ENCODE measurements around the gene CHAMP1. TPM values are rescaled to one million over a fixed set of nuclear protein-coding genes. Genes with fewer than 3 reads are reported as not detected.
A peak's percentile ranks its signal among the peaks of the same experiment; 100 is the strongest.

Gene CHAMP1
- 10 to 100 TPM in 5 of 6 donors, 1 to 10 TPM in 1; 5.6 to 26.3 (median 17.7) TPM for polyA plus RNA-seq (ENCODE audit: low read depth in 6 of 6)

- peak; percentile 88 for DNase-seq
- peak within 1 kb of the TSS; percentile 87 to 97 (median 92) for H3K27ac Mint-ChIP-seq
- peak; percentile 81 to 86 for ATAC-seq (ENCODE audit: low read depth in 2 of 2)
- peak within 1 kb of the TSS; percentile 81 to 95 (median 91) for H3K4me3 Mint-ChIP-seq
- no peaks in the 10 kb centered on the region for H3K9me3 Mint-ChIP-seq
- H3K27me3 Mint-ChIP-seq = no peaks in the 10 kb centered on the region
- H3K36me3 Mint-ChIP-seq = no peaks in the 10 kb centered on the region
- H3K4me1 Mint-ChIP-seq = peaks cover 28 to 44% (median 41%) of the 10 kb centered on the region in 3 donors
Measured at GRCh38 chr13:114314074-114314912, at the start of gene CHAMP1. CHAMP1 (plus strand) TSS chr13:114314503; CDS start chr13:114323843, 9,340 bp downstream.

- no peak for ATAC-seq (ENCODE audit: low read depth in 2 of 2)
- no peak overlapping the region for H3K4me3 Mint-ChIP-seq
- no peaks in the 10 kb centered on the region for H3K27me3 Mint-ChIP-seq
- H3K4me1 Mint-ChIP-seq = peaks cover 33 to 51% (median 39%) of the 10 kb centered on the region in 3 donors
- H3K9me3 Mint-ChIP-seq = peaks cover 0 to 3% (median 0%) of the 10 kb centered on the region in 7 donors
- DNase-seq = no peak
- peak overlapping the region in 2 of 6 donors; percentile 47 to 58 for H3K27ac Mint-ChIP-seq
- peaks cover 13 to 31% of the 10 kb centered on the region in 2 donors for H3K36me3 Mint-ChIP-seq
Measured at GRCh38 chr13:114264886-114265611, 49.3 kb upstream of the CHAMP1 start.

GRCh38 chr13:114266241-114266640, 48.1 kb upstream of the CHAMP1 start:
- DNase-seq (no peak), ATAC-seq (ENCODE audit: low read depth in 2 of 2) (no peak)
- H3K27me3 Mint-ChIP-seq = no peaks in the 10 kb centered on the region
- H3K36me3 Mint-ChIP-seq = peaks cover 9 to 22% of the 10 kb centered on the region in 2 donors
- H3K9me3 Mint-ChIP-seq = peaks cover 0 to 3% (median 0%) of the 10 kb centered on the region in 7 donors
- peak overlapping the region in 3 of 6 donors; percentile 29 to 88 (median 36) for H3K27ac Mint-ChIP-seq
- H3K4me3 Mint-ChIP-seq = no peak overlapping the region
- peaks cover 21 to 39% (median 27%) of the 10 kb centered on the region in 3 donors for H3K4me1 Mint-ChIP-seq

GRCh38 chr13:114268344-114269280, 45.7 kb upstream of the CHAMP1 start:
- Mint-ChIP-seq H3K4me1 (peaks cover 8 to 15% (median 13%) of the 10 kb centered on the region in 3 donors), H3K27me3 (no peaks in the 10 kb centered on the region), H3K4me3 (peak overlapping the region in 1 of 8 donors; percentile 41), H3K36me3 (peaks cover 20 to 24% of the 10 kb centered on the region in 2 donors), H3K27ac (peak overlapping the region in 4 of 6 donors; percentile 59 to 88 (median 66)), H3K9me3 (peaks cover 0 to 3% (median 0%) of the 10 kb centered on the region in 7 donors)
- DNase-seq (no peak), ATAC-seq (ENCODE audit: low read depth in 2 of 2) (peak in 1 of 2 donors; percentile 20)

- peaks cover 0 to 3% (median 0%) of the 10 kb centered on the region in 7 donors for H3K9me3 Mint-ChIP-seq
- DNase-seq = no peak
- peaks cover 5 to 10% (median 8%) of the 10 kb centered on the region in 3 donors for H3K4me1 Mint-ChIP-seq
- H3K4me3 Mint-ChIP-seq = no peak overlapping the region
- H3K27ac Mint-ChIP-seq = peak overlapping the region in 2 of 6 donors; percentile 59 to 67
- H3K27me3 Mint-ChIP-seq = no peaks in the 10 kb centered on the region
- peaks cover 20 to 24% of the 10 kb centered on the region in 2 donors for H3K36me3 Mint-ChIP-seq
- no peak for ATAC-seq (ENCODE audit: low read depth in 2 of 2)
Measured at GRCh38 chr13:114269281-114269770, 45.0 kb upstream of the CHAMP1 start.

GRCh38 chr13:114272977-114273376, 41.3 kb upstream of the CHAMP1 start:
- Mint-ChIP-seq H3K9me3 (peaks cover 0 to 3% (median 0%) of the 10 kb centered on the region in 7 donors), H3K27ac (no peak overlapping the region), H3K27me3 (no peaks in the 10 kb centered on the region), H3K4me1 (peaks cover 4 to 8% (median 7%) of the 10 kb centered on the region in 3 donors), H3K36me3 (peaks cover 16 to 23% of the 10 kb centered on the region in 2 donors), H3K4me3 (no peak overlapping the region)
- no peak for ATAC-seq (ENCODE audit: low read depth in 2 of 2)
- no peak for DNase-seq

- no peak for DNase-seq
- peaks cover 11 to 13% of the 10 kb centered on the region in 2 donors for H3K36me3 Mint-ChIP-seq
- H3K4me3 Mint-ChIP-seq = no peak overlapping the region
- H3K9me3 Mint-ChIP-seq = no peaks in the 10 kb centered on the region
- H3K27me3 Mint-ChIP-seq = no peaks in the 10 kb centered on the region
- ATAC-seq (ENCODE audit: low read depth in 2 of 2) = no peak
- peaks cover 6 to 13% (median 9%) of the 10 kb centered on the region in 3 donors for H3K4me1 Mint-ChIP-seq
- H3K27ac Mint-ChIP-seq = peak overlapping the region in 1 of 6 donors; percentile 13
Measured at GRCh38 chr13:114275304-114275703, 39.0 kb upstream of the CHAMP1 start.

GRCh38 chr13:114279146-114279545, 35.2 kb upstream of the CHAMP1 start:
- DNase-seq = no peak
- peak overlapping the region in 2 of 6 donors; percentile 45 to 94 for H3K27ac Mint-ChIP-seq
- no peaks in the 10 kb centered on the region for H3K9me3 Mint-ChIP-seq
- H3K36me3 Mint-ChIP-seq = no peaks in the 10 kb centered on the region
- H3K4me1 Mint-ChIP-seq = peaks cover 19 to 31% (median 23%) of the 10 kb centered on the region in 3 donors
- no peaks in the 10 kb centered on the region for H3K27me3 Mint-ChIP-seq
- peak overlapping the region in 2 of 8 donors; percentile 95 to 97 for H3K4me3 Mint-ChIP-seq
- no peak for ATAC-seq (ENCODE audit: low read depth in 2 of 2)

GRCh38 chr13:114279758-114280355, 34.4 kb upstream of the CHAMP1 start:
- no peak for ATAC-seq (ENCODE audit: low read depth in 2 of 2)
- Mint-ChIP-seq H3K4me3 (peak overlapping the region; percentile 50 to 97 (median 94)), H3K36me3 (no peaks in the 10 kb centered on the region), H3K27ac (peak overlapping the region; percentile 45 to 98 (median 93)), H3K4me1 (peaks cover 20 to 35% (median 27%) of the 10 kb centered on the region in 3 donors), H3K27me3 (no peaks in the 10 kb centered on the region), H3K9me3 (no peaks in the 10 kb centered on the region)
- DNase-seq = no peak

- peak; percentile 80 to 81 for ATAC-seq (ENCODE audit: low read depth in 2 of 2)
- Mint-ChIP-seq H3K4me1 (peaks cover 25 to 42% (median 31%) of the 10 kb centered on the region in 3 donors), H3K27ac (peak within 1 kb of the TSS; percentile 92 to 98 (median 96)), H3K36me3 (peaks cover 4% of the 10 kb centered on the region in 2 donors), H3K9me3 (no peaks in the 10 kb centered on the region), H3K4me3 (peak within 1 kb of the TSS; percentile 90 to 97 (median 94)), H3K27me3 (no peaks in the 10 kb centered on the region)
- peak; percentile 90 for DNase-seq
Measured at GRCh38 chr13:114281351-114282040, 32.8 kb upstream of the CHAMP1 start, which contains the start of gene UPF3A. UPF3A (plus strand) TSS chr13:114281601; CDS start chr13:114281640, 39 bp downstream.

- H3K4me1 Mint-ChIP-seq = peaks cover 25 to 44% (median 31%) of the 10 kb centered on the region in 3 donors
- peak overlapping the region in 5 of 6 donors; percentile 90 to 97 (median 96) for H3K27ac Mint-ChIP-seq
- H3K36me3 Mint-ChIP-seq = peaks cover 7 to 11% of the 10 kb centered on the region in 2 donors
- H3K4me3 Mint-ChIP-seq = peak overlapping the region; percentile 90 to 96 (median 93)
- ATAC-seq (ENCODE audit: low read depth in 2 of 2) = peak; percentile 65 to 67
- H3K9me3 Mint-ChIP-seq = no peaks in the 10 kb centered on the region
- no peaks in the 10 kb centered on the region for H3K27me3 Mint-ChIP-seq
- DNase-seq = peak; percentile 80
Measured at GRCh38 chr13:114282041-114282670, 32.1 kb upstream of the CHAMP1 start.

All from naive B cell (primary cell).